WTC11 (cell line): ENCODE data around the gene SLBP. TPM values are rescaled to one million over a fixed set of nuclear protein-coding genes. Genes with fewer than 3 reads are reported as not detected.

Source experiments
- ATAC-seq: fragments of 200-7000 bp; cut with Tn5 transposase; 2 replicates; pipeline ENCODE4 v1.10.0; 2021; ENCODE audit warnings: mild to moderate bottlenecking, moderate library complexity
- CTCF ChIA-PET: fragments of 300-600 bp; sonication (Branson Sonifier 250); formaldehyde crosslinking; loops from one replicate; lab custom pipeline; 2021; ENCODE audit warnings: antibody characterized with exemption; lab: Charles Lee
- POLR2A ChIA-PET: fragments of 350-600 bp; sonication (Branson Sonifier 250); formaldehyde crosslinking; loops from one replicate; lab custom pipeline; 2021; ENCODE audit warnings: antibody characterized with exemption; lab: Charles Lee
- DNase-seq: peaks from one replicate; pipeline ENCODE4 v3.0.0; 2021; ENCODE audit warnings: low spot score
- H3K27ac Mint-ChIP-seq: 2 replicates; pipeline ENCODE4 v1.8.0; 2021; ENCODE audit warnings: mixed read lengths
- H3K27me3 Mint-ChIP-seq: 2 replicates; pipeline ENCODE4 v1.8.0; 2021; ENCODE audit warnings: low read depth, mild to moderate bottlenecking, moderate library complexity, mixed read lengths
- H3K36me3 Mint-ChIP-seq: 2 replicates; pipeline ENCODE4 v1.8.0; 2021; ENCODE audit warnings: mixed read lengths
- H3K4me1 Mint-ChIP-seq: 2 replicates; pipeline ENCODE4 v1.8.0; 2022; ENCODE audit warnings: mixed read lengths
- H3K4me3 Mint-ChIP-seq: 2 replicates; pipeline ENCODE4 v1.8.0; 2021; ENCODE audit warnings: mild to moderate bottlenecking, moderate library complexity, mixed read lengths
- H3K9me3 Mint-ChIP-seq: 2 replicates; pipeline ENCODE4 v1.8.0; 2021; ENCODE audit warnings: mixed read lengths
- AFF4 ChIP-seq: sonication (generic); formaldehyde crosslinking; IDR thresholded peaks from 2 replicates; pipeline ENCODE4 v1.8.1; 2023; ENCODE audit warnings: mild to moderate bottlenecking, missing genetic modification reagents, borderline replicate concordance
- AR ChIP-seq: fragments of 250-450 bp; sonication (Bioruptor Pico); IDR thresholded peaks from 2 replicates; pipeline ENCODE4 v1.9.0; 2021; ENCODE audit warnings: mild to moderate bottlenecking
- ARID4B ChIP-seq: sonication (generic); formaldehyde crosslinking; IDR thresholded peaks from 2 replicates; pipeline ENCODE4 v1.8.0; 2023; ENCODE audit warnings: missing genetic modification reagents, mild to moderate bottlenecking, borderline replicate concordance
- ATF6 ChIP-seq: sonication (generic); formaldehyde crosslinking; IDR thresholded peaks from 2 replicates; pipeline ENCODE4 v1.8.1; 2023; ENCODE audit warnings: mild to moderate bottlenecking, missing genetic modification reagents
- CDX4 ChIP-seq: fragments of 250-450 bp; sonication (Bioruptor Pico); IDR thresholded peaks from 2 replicates; pipeline ENCODE4 v1.9.0; 2021; ENCODE audit warnings: moderate library complexity, mild to moderate bottlenecking, inconsistent platforms, borderline replicate concordance
- CTCF ChIP-seq: fragments of 200-600 bp; IDR thresholded peaks from 2 replicates; pipeline ENCODE4 v1.8.0; 2022; ENCODE audit warnings: antibody characterized with exemption
- GTF2I ChIP-seq: fragments of 250-450 bp; sonication (Bioruptor Pico); conservative IDR thresholded peaks from 2 replicates; pipeline ENCODE4 v1.4.0; 2021; ENCODE audit warnings: mild to moderate bottlenecking
- IRF2 ChIP-seq: sonication (generic); formaldehyde crosslinking; IDR thresholded peaks from 2 replicates; pipeline ENCODE4 v1.8.0; 2022; ENCODE audit warnings: low read depth, missing genetic modification reagents, borderline replicate concordance
- MXD4 ChIP-seq: fragments of 250-450 bp; sonication (Bioruptor Pico); IDR thresholded peaks from 2 replicates; pipeline ENCODE4 v1.8.0; 2021; ENCODE audit warnings: mild to moderate bottlenecking, moderate library complexity, borderline replicate concordance
- PREB ChIP-seq: sonication (generic); formaldehyde crosslinking; IDR thresholded peaks from 2 replicates; pipeline ENCODE4 v1.8.1; 2022; ENCODE audit warnings: mild to moderate bottlenecking, missing genetic modification reagents, moderate library complexity, borderline replicate concordance
- SP1 ChIP-seq: sonication (generic); formaldehyde crosslinking; conservative IDR thresholded peaks from 2 replicates; pipeline ENCODE4 v1.8.1; 2022; ENCODE audit warnings: missing genetic modification reagents
- ZNF396 ChIP-seq: fragments of 250-450 bp; sonication (Bioruptor Pico); IDR thresholded peaks from 2 replicates; pipeline ENCODE4 v1.8.0; 2021; ENCODE audit warnings: mild to moderate bottlenecking, moderate library complexity, borderline replicate concordance
- ZNF425 ChIP-seq: fragments of 250-450 bp; sonication (Bioruptor Pico); conservative IDR thresholded peaks from 2 replicates; pipeline ENCODE4 v1.9.0; 2021; ENCODE audit warnings: mild to moderate bottlenecking
- total RNA-seq: library from RNA; stranded (reverse); gene quantifications from 3 replicates; pipeline ENCODE4 v1.2.3, GENCODE V29; 2021

The SLBP gene
- total RNA-seq, 1 experiment from 2014 or later: 40.2 TPM

- TF ChIP-seq CTCF (no peak), ATF6 (no peak), AFF4 (CRISPR knock-in tag) (no peak), MXD4 (CRISPR knock-in tag) (no peak), GTF2I (no peak), CDX4 (CRISPR knock-in tag) (no peak)
Measured at GRCh38 chr4:1745697-1746096, 33.6 kb upstream of the SLBP start (continued).

- Mint-ChIP-seq H3K27me3 (no peaks in the 10 kb centered on the region; the same call in 1 of the 2 replicates), H3K9me3 (no peaks in the 10 kb centered on the region), H3K4me1 (no peaks in the 10 kb centered on the region), H3K36me3 (peaks cover 39% of the 10 kb centered on the region), H3K27ac (no peak overlapping the region), H3K4me3 (no peak overlapping the region)
- CTCF ChIA-PET: interaction anchor here (0.6 to 2.9 kb wide), 18 partner anchors 12 to 88 kb away, joined by 3 to 21 read pairs (median 4); partner anchors contain the start of genes FGFR3, TACC3 and TMEM129
- POLR2A ChIA-PET: no interaction called here
- ATAC-seq (no peak), DNase-seq (no peak)
- TF ChIP-seq CTCF (no peak), ARID4B (CRISPR knock-in tag) (no peak), IRF2 (no peak), AR (CRISPR knock-in tag) (no peak), ZNF396 (CRISPR knock-in tag) (no peak), ZNF425 (CRISPR knock-in tag) (no peak), SP1 (no peak), PREB (CRISPR knock-in tag) (no peak)
Measured at GRCh38 chr4:1745165-1745564, 33.0 kb upstream of the SLBP start.
